HEK293 (cell line): Measurements from ENCODE around the gene MMP25.
A peak's percentile ranks its signal among the peaks of the same experiment; 100 is the strongest.

Source experiments
- EGR2 ChIP-seq: fragments of 450-650 bp; formaldehyde crosslinking; IDR thresholded peaks from 2 replicates; pipeline ENCODE4 v1.5.1; 2016; ENCODE audit warnings: low read depth, missing biosample characterization, missing genetic modification characterization
- GLI4 ChIP-seq: fragments of 450-650 bp; formaldehyde crosslinking; IDR thresholded peaks from 2 replicates; pipeline ENCODE4 v1.5.1; 2016; ENCODE audit warnings: missing biosample characterization, missing genetic modification characterization
- KLF8 ChIP-seq: fragments of 450-650 bp; formaldehyde crosslinking; IDR thresholded peaks from 2 replicates; pipeline ENCODE4 v1.5.1; 2016; ENCODE audit warnings: missing biosample characterization, missing genetic modification characterization
- PRDM6 ChIP-seq: fragments of 450-650 bp; formaldehyde crosslinking; IDR thresholded peaks from 2 replicates; pipeline ENCODE4 v1.5.1; 2017; ENCODE audit warnings: missing biosample characterization, missing genetic modification characterization
- SALL2 ChIP-seq: fragments of 450-650 bp; formaldehyde crosslinking; IDR thresholded peaks from 2 replicates; pipeline ENCODE4 v1.5.0; 2017; ENCODE audit warnings: missing biosample characterization, mild to moderate bottlenecking, missing genetic modification characterization, borderline replicate concordance
- SCRT1 ChIP-seq: fragments of 450-650 bp; formaldehyde crosslinking; IDR thresholded peaks from 2 replicates; pipeline ENCODE4 v1.5.1; 2016; ENCODE audit warnings: missing biosample characterization, missing genetic modification characterization, borderline replicate concordance
- ZBTB21 ChIP-seq: fragments of 450-650 bp; formaldehyde crosslinking; IDR thresholded peaks from 2 replicates; pipeline ENCODE4 v1.5.1; 2017; ENCODE audit warnings: missing biosample characterization, missing genetic modification characterization
- ZBTB6 ChIP-seq: fragments of 450-650 bp; formaldehyde crosslinking; IDR thresholded peaks from 2 replicates; pipeline ENCODE4 v1.5.1; 2017; ENCODE audit warnings: missing biosample characterization, missing genetic modification characterization
- ZBTB7A ChIP-seq: fragments of 450-650 bp; formaldehyde crosslinking; IDR thresholded peaks from 2 replicates; pipeline ENCODE4 v1.5.1; 2016; ENCODE audit warnings: low read depth, missing biosample characterization, missing genetic modification characterization
- ZNF146 ChIP-seq: fragments of 450-650 bp; formaldehyde crosslinking; IDR thresholded peaks from 2 replicates; pipeline ENCODE4 v1.5.1; 2016; ENCODE audit warnings: missing biosample characterization, missing genetic modification characterization
- ZNF157 ChIP-seq: fragments of 450-650 bp; formaldehyde crosslinking; IDR thresholded peaks from 2 replicates; pipeline ENCODE4 v1.5.1; 2016; ENCODE audit warnings: missing biosample characterization, missing genetic modification characterization
- ZNF169 ChIP-seq: fragments of 450-650 bp; formaldehyde crosslinking; IDR thresholded peaks from 2 replicates; pipeline ENCODE4 v1.5.1; 2016; ENCODE audit warnings: missing biosample characterization, missing genetic modification characterization
- ZNF174 ChIP-seq: fragments of 450-650 bp; formaldehyde crosslinking; IDR thresholded peaks from 2 replicates; pipeline ENCODE4 v1.5.0; 2017; ENCODE audit warnings: missing biosample characterization, mild to moderate bottlenecking, missing genetic modification characterization
- ZNF214 ChIP-seq: fragments of 450-650 bp; formaldehyde crosslinking; IDR thresholded peaks from 2 replicates; pipeline ENCODE4 v1.5.1; 2017; ENCODE audit warnings: missing biosample characterization, mild to moderate bottlenecking, missing genetic modification characterization, borderline replicate concordance
- ZNF239 ChIP-seq: fragments of 450-650 bp; formaldehyde crosslinking; IDR thresholded peaks from 2 replicates; pipeline ENCODE4 v1.5.1; 2016; ENCODE audit warnings: missing biosample characterization, missing genetic modification characterization
- ZNF24 ChIP-seq: fragments of 450-650 bp; formaldehyde crosslinking; IDR thresholded peaks from 2 replicates; pipeline ENCODE4 v1.5.1; 2016; ENCODE audit warnings: missing biosample characterization, missing genetic modification characterization
- ZNF324 ChIP-seq: fragments of 450-650 bp; formaldehyde crosslinking; IDR thresholded peaks from 2 replicates; pipeline ENCODE4 v1.5.1; 2016; ENCODE audit warnings: missing biosample characterization, missing genetic modification characterization
- ZNF350 ChIP-seq: fragments of 450-650 bp; formaldehyde crosslinking; IDR thresholded peaks from 2 replicates; pipeline ENCODE4 v1.5.0; 2017; ENCODE audit warnings: missing biosample characterization, mild to moderate bottlenecking, missing genetic modification characterization
- ZNF518A ChIP-seq: fragments of 450-650 bp; formaldehyde crosslinking; conservative IDR thresholded peaks from 2 replicates; pipeline ENCODE4 v1.5.1; 2016; ENCODE audit warnings: low read depth, missing biosample characterization, missing genetic modification characterization
- ZNF610 ChIP-seq: fragments of 450-650 bp; formaldehyde crosslinking; IDR thresholded peaks from 2 replicates; pipeline ENCODE4 v1.5.1; 2016; ENCODE audit warnings: missing biosample characterization, missing genetic modification characterization, borderline replicate concordance
- ZNF654 ChIP-seq: fragments of 450-650 bp; formaldehyde crosslinking; IDR thresholded peaks from 2 replicates; pipeline ENCODE4 v1.5.1; 2016; ENCODE audit warnings: low read depth, missing biosample characterization, missing genetic modification characterization
- ZNF707 ChIP-seq: fragments of 450-650 bp; formaldehyde crosslinking; IDR thresholded peaks from 2 replicates; pipeline ENCODE4 v1.5.1; 2016; ENCODE audit warnings: missing biosample characterization, missing genetic modification characterization
- ZNF777 ChIP-seq: fragments of 450-650 bp; formaldehyde crosslinking; IDR thresholded peaks from 2 replicates; pipeline ENCODE4 v1.5.1; 2017; ENCODE audit warnings: missing biosample characterization, missing genetic modification characterization, borderline replicate concordance
- ZSCAN4 ChIP-seq: fragments of 450-650 bp; formaldehyde crosslinking; IDR thresholded peaks from 2 replicates; pipeline ENCODE4 v1.5.1; 2017; ENCODE audit warnings: missing biosample characterization, missing genetic modification characterization
- ZXDB ChIP-seq: fragments of 450-650 bp; formaldehyde crosslinking; IDR thresholded peaks from 2 replicates; pipeline ENCODE4 v1.5.1; 2016; ENCODE audit warnings: missing biosample characterization, missing genetic modification characterization
- TF ChIP-seq, protein P1 (sequence below): fragments of 450-650 bp; formaldehyde crosslinking; IDR thresholded peaks from 2 replicates; pipeline ENCODE4 v1.5.1; 2016; ENCODE audit warnings: missing biosample characterization, missing genetic modification characterization, borderline replicate concordance
- TF ChIP-seq, protein P2 (sequence below): fragments of 450-650 bp; formaldehyde crosslinking; IDR thresholded peaks from 2 replicates; pipeline ENCODE4 v1.5.1; 2016; ENCODE audit warnings: missing biosample characterization, missing genetic modification characterization

Gene MMP25

GRCh38 chr16:3065069-3065741 is 18.8 kb downstream of the MMP25 start, which contains the start of gene IL32 (continued):
- TF ChIP-seq ZNF518A (no peak), ZBTB7A (no peak), ZNF610 (tag by site-specific recombination) (no peak), SALL2 (tag by site-specific recombination) (no peak), ZNF239 (tag by site-specific recombination) (no peak), ZNF777 (tag by site-specific recombination) (no peak), ZNF214 (tag by site-specific recombination) (no peak), ZNF157 (tag by site-specific recombination) (no peak), SCRT1 (tag by site-specific recombination) (no peak), ZNF174 (tag by site-specific recombination) (no peak), PRDM6 (no peak), ZNF324 (tag by site-specific recombination) (0 out of 2 replicates have a peak, but pooled peaks have one; percentile 49), ZNF24 (tag by site-specific recombination) (0 out of 2 replicates have a peak, but pooled peaks have one; percentile 50), ZNF707 (tag by site-specific recombination) (no peak), EGR2 (tag by site-specific recombination) (no peak), GLI4 (no peak), ZNF350 (tag by site-specific recombination) (no peak), ZSCAN4 (no peak), ZXDB (tag by site-specific recombination) (no peak), KLF8 (tag by site-specific recombination) (no peak), ZNF146 (tag by site-specific recombination) (no peak), ZNF169 (tag by site-specific recombination) (no peak), ZNF654 (tag by site-specific recombination) (no peak), ZBTB6 (no peak), ZBTB21 (tag by site-specific recombination) (0 out of 2 replicates have a peak, but pooled peaks have one; percentile 27)
- TF ChIP-seq, protein P1, sequence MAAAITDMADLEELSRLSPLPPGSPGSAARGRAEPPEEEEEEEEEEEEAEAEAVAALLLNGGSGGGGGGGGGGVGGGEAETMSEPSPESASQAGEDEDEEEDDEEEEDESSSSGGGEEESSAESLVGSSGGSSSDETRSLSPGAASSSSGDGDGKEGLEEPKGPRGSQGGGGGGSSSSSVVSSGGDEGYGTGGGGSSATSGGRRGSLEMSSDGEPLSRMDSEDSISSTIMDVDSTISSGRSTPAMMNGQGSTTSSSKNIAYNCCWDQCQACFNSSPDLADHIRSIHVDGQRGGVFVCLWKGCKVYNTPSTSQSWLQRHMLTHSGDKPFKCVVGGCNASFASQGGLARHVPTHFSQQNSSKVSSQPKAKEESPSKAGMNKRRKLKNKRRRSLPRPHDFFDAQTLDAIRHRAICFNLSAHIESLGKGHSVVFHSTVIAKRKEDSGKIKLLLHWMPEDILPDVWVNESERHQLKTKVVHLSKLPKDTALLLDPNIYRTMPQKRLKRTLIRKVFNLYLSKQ (tag by site-specific recombination), result no peak
- TF ChIP-seq, protein P2, sequence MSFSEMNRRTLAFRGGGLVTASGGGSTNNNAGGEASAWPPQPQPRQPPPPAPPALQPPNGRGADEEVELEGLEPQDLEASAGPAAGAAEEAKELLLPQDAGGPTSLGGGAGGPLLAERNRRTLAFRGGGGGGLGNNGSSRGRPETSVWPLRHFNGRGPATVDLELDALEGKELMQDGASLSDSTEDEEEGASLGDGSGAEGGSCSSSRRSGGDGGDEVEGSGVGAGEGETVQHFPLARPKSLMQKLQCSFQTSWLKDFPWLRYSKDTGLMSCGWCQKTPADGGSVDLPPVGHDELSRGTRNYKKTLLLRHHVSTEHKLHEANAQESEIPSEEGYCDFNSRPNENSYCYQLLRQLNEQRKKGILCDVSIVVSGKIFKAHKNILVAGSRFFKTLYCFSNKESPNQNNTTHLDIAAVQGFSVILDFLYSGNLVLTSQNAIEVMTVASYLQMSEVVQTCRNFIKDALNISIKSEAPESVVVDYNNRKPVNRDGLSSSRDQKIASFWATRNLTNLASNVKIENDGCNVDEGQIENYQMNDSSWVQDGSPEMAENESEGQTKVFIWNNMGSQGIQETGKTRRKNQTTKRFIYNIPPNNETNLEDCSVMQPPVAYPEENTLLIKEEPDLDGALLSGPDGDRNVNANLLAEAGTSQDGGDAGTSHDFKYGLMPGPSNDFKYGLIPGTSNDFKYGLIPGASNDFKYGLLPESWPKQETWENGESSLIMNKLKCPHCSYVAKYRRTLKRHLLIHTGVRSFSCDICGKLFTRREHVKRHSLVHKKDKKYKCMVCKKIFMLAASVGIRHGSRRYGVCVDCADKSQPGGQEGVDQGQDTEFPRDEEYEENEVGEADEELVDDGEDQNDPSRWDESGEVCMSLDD, result no peak
